ENCODE results near the gene PHACTR1. TPM values are rescaled to one million over a fixed set of nuclear protein-coding genes. Genes with fewer than 3 reads are reported as not detected.

Gene PHACTR1
- total RNA-seq, 1 donor from 2014 or later, result 0.49 TPM

DNA sequence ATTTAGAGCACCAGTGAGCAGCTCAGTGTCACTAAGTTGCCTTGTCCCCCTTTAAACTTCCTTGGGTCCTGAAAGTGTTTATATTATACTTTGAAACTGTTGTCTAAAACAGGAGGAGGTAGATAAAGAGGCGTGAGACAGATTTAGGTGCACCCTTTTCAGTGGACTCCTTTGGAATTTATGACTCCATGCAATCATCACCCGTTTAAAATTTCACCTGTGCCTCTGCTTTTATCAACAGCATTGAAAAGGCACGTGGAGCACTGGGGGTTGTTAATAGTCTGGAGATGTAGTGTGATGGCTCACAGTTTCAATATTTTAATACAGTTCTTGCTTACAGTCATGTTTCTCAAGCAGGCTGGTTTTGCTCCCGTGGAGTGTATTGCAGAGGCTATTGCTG, 162.2 kb downstream of the PHACTR1 start:
- no peak for DNase-seq (ENCODE audit: extremely low spot score in 2 of 2)
- H3K4me1 ChIP-seq, result no peaks in the 10 kb centered on the region
- no peak for TF ChIP-seq POLR2A (IDR thresholded peaks at IDR 0.05)
- TF ChIP-seq POLR2AphosphoS5 (IDR thresholded peaks at IDR 0.05; ENCODE audit: insufficient read depth in 1 of 2, low read depth in 1 of 2), result no peak
- TF ChIP-seq CTCF (IDR thresholded peaks at IDR 0.05), result no peak
- no peaks in the 10 kb centered on the region for H3K36me3 ChIP-seq
- no peak overlapping the region for H3K4me3 ChIP-seq
- no peak overlapping the region for H3K27ac ChIP-seq
- H3K27me3 ChIP-seq, result no peaks in the 10 kb centered on the region
- intact Hi-C loops (cut with DNase I), result no loop called here
- H3K9me3 ChIP-seq, result no peaks in the 10 kb centered on the region

DNA sequence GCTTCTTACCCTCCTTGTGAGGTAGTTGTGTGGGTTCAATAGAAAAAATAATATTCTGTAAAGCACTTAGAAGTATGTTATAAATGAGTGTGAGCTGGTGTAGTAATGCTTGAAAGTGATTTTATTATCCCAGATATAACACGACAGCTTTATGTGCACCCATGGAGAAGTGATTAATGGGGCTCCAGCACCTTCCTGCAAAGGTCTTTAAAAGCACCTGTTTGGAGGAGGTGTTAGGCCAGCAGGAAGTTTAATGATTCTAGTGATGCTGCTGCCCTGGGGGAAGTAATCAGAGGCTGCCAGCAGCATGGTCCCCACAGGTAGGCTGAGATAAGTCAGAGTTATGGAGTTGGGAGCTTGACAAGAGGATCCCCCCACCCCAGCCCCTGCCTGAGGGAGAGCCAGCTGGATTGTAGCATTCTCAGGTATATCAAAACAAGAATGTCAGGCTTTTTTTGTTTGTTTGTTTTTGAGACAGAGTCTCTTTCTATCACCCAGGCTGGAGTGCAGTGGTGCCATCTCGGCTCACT, 166.3 kb downstream of the PHACTR1 start:
- Histone ChIP-seq H3K4me3 (no peak overlapping the region), H3K9me3 (no peaks in the 10 kb centered on the region), H3K36me3 (no peaks in the 10 kb centered on the region), H3K4me1 (peaks cover 10% of the 10 kb centered on the region), H3K27ac (no peak overlapping the region), H3K27me3 (no peaks in the 10 kb centered on the region)
- no peak for DNase-seq (ENCODE audit: extremely low spot score in 2 of 2)
- TF ChIP-seq POLR2AphosphoS5 (IDR thresholded peaks at IDR 0.05; ENCODE audit: insufficient read depth in 1 of 2, low read depth in 1 of 2) (no peak), POLR2A (IDR thresholded peaks at IDR 0.05) (no peak)
- intact Hi-C loops (cut with DNase I), result no loop called here

DNA sequence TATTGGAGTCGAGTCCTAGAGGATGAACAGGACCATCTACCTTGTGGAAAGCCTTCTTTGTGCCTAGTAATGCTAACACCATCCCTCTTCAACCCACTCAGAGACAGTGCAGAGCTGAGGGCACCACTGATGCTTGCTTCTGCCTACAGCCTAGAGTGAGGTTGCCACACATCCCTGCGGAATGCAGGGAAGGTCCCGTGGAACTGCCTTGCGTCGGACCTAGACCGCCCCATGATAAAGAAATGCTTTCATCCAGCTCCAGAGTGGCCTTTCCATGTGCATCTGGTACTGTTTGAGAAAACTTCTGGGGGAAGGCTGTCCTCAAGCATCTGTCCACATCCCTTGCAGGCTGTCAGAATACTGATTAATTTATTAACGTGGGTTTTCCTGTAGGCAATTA, 168.4 kb downstream of the PHACTR1 start:
- intact Hi-C loops (cut with DNase I), result no loop called here
- Histone ChIP-seq H3K27ac (no peak overlapping the region), H3K9me3 (no peaks in the 10 kb centered on the region), H3K36me3 (no peaks in the 10 kb centered on the region), H3K4me3 (no peak overlapping the region), H3K27me3 (no peaks in the 10 kb centered on the region), H3K4me1 (peaks cover 10% of the 10 kb centered on the region)
- no peak for TF ChIP-seq POLR2A (IDR thresholded peaks at IDR 0.05)
- TF ChIP-seq POLR2AphosphoS5 (IDR thresholded peaks at IDR 0.05; ENCODE audit: insufficient read depth in 1 of 2, low read depth in 1 of 2), result no peak
- TF ChIP-seq CTCF (IDR thresholded peaks at IDR 0.05), result no peak
- DNase-seq (ENCODE audit: extremely low spot score in 2 of 2), result no peak

DNA sequence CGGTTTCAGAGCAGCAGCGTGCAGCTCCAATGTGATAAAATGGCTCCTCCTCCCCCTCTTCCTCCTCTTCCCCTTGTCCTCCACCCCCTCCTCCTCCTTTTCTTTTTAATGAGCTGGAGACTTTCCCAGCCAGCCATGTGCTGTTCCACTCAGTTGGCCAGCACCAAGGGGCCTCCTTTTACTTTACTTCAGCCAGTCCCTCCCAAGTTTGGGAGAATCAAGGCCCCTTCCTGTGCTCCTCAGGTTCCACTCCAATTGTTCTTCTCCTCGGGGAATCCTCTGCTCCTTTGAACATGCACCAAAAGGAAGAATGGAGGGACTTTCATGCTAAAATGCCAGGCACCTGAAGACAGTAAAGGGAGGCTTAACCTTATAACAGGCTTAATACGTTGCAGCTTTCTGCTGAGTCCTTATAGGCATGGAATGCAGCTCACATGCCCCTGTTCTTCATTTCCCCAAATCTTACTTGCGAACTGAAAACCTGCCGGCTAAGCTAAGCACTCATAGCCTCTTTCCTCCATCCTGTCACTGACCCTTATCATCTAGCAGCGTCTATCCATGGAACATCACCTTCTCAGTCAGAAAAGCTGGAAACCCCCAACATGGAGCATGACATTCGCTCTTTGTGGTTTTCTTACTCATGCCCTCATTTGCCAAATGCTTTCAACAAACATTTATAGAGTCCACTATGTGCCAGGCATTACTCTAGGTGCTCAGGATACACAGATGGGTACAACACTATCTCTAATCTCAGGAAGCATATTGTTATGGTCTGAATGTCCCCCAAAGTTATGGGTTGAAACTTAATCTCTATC, 170.6 kb downstream of the PHACTR1 start:
- Histone ChIP-seq H3K4me3 (no peak overlapping the region), H3K27me3 (no peaks in the 10 kb centered on the region), H3K9me3 (no peaks in the 10 kb centered on the region), H3K27ac (no peak overlapping the region), H3K36me3 (no peaks in the 10 kb centered on the region), H3K4me1 (peaks cover 10% of the 10 kb centered on the region)
- DNase-seq (ENCODE audit: extremely low spot score in 2 of 2), result no peak
- TF ChIP-seq CTCF (IDR thresholded peaks at IDR 0.05), result no peak
- TF ChIP-seq POLR2AphosphoS5 (IDR thresholded peaks at IDR 0.05; ENCODE audit: insufficient read depth in 1 of 2, low read depth in 1 of 2), result no peak
- TF ChIP-seq POLR2A (IDR thresholded peaks at IDR 0.05), result no peak
- intact Hi-C loops (cut with DNase I), result no loop called here

- H3K9me3 ChIP-seq, result no peaks in the 10 kb centered on the region
- no peak overlapping the region for H3K4me3 ChIP-seq
- H3K27ac ChIP-seq, result no peak overlapping the region
- TF ChIP-seq CTCF (IDR thresholded peaks at IDR 0.05) (no peak), POLR2A (IDR thresholded peaks at IDR 0.05) (no peak), POLR2AphosphoS5 (IDR thresholded peaks at IDR 0.05; ENCODE audit: insufficient read depth in 1 of 2, low read depth in 1 of 2) (no peak)
- intact Hi-C loops (cut with DNase I), result no loop called here
- no peaks in the 10 kb centered on the region for H3K36me3 ChIP-seq
- H3K27me3 ChIP-seq, result no peaks in the 10 kb centered on the region
- peaks cover 10% of the 10 kb centered on the region for H3K4me1 ChIP-seq
- no peak for DNase-seq (ENCODE audit: extremely low spot score in 2 of 2)
These were observed 173.7 kb downstream of the PHACTR1 start for GRCh38 chr6:12890171-12890790.
